A549 (cell line): ENCODE data around the gene RNU5D-1. TPM values are rescaled to one million over a fixed set of nuclear protein-coding genes. Genes with fewer than 3 reads are reported as not detected.

Experiments
- ATAC-seq, 2 experiments: fragments of 200-7000 bp in 1 of 2; fragments of >200 bp in 1 of 2; cut with Nextera tagmentation in 1 of 2; cut with Tn5 transposase in 1 of 2; 3 replicates each; pipeline versions ENCODE4 v1.8.0 to v1.9.1; 2018 to 2020; ENCODE audit warnings: mild to moderate bottlenecking in 1 of 2, moderate library complexity in 1 of 2
- CTCF ChIA-PET: fragments of 300-600 bp; sonication (Branson Sonifier 250); formaldehyde crosslinking; extraction: SDS; loops from one replicate; lab custom pipeline; 2021; ENCODE audit warnings: antibody characterized with exemption, inconsistent platforms; lab: Yijun Ruan, JAX
- POLR2A ChIA-PET: fragments of 350-600 bp; formaldehyde crosslinking; extraction: SDS; loops from one replicate; lab custom pipeline; 2021; ENCODE audit warnings: antibody characterized with exemption, inconsistent platforms; lab: Yijun Ruan, JAX
- DNase-seq, 2 experiments: peaks; one replicate each; pipeline versions ENCODE4 v3.0.0 to v3.0.0-alpha.2; 2011 to 2016; ENCODE audit warnings: low read depth in 1 of 2, low spot score in 1 of 2
- FAIRE-seq: peaks from 2 replicates; lab custom pipeline; 2011; peaks lifted over from hg19 to GRCh38; lab: Jason Lieb, UNC
- H3K27ac ChIP-seq, 2 experiments: fragments of >200 bp; sonication (Bioruptor Twin); formaldehyde crosslinking; 3 replicates each; pipeline ENCODE4 v1.5.1; 2016 to 2017
- H3K4me1 ChIP-seq: fragments of >200 bp; sonication (Bioruptor Twin); formaldehyde crosslinking; 3 replicates; pipeline ENCODE4 v1.6.1; 2016
- H3K4me2 ChIP-seq: fragments of >200 bp; sonication (Bioruptor Twin); formaldehyde crosslinking; 3 replicates; pipeline ENCODE4 v1.6.1; 2016
- H3K4me3 ChIP-seq: fragments of >200 bp; sonication (Bioruptor Twin); formaldehyde crosslinking; 3 replicates; pipeline ENCODE4 v1.5.1; 2016
- H3K9me3 ChIP-seq: fragments of >200 bp; sonication (Bioruptor Twin); formaldehyde crosslinking; 3 replicates; pipeline ENCODE4 v1.6.1; 2016
- BCL3 ChIP-seq: fragments of >200 bp; sonication (Bioruptor Twin); formaldehyde crosslinking; IDR thresholded peaks from 3 replicates; pipeline ENCODE4 v1.6.1; 2016
- BHLHE40 ChIP-seq: IDR thresholded peaks from 2 replicates; pipeline ENCODE4 v1.6.1; 2012; ENCODE audit warnings: low read depth, low read length, inconsistent platforms
- CBX8 ChIP-seq: fragments of 200-600 bp; sonication (generic); IDR thresholded peaks from 2 replicates; pipeline ENCODE4 v1.6.1; 2016
- CEBPB ChIP-seq, 2 experiments: fragments of >200 bp in 1 of 2; sonication (Bioruptor Twin) in 1 of 2; formaldehyde crosslinking in 1 of 2; IDR thresholded peaks; 2 replicates each; pipeline ENCODE4 v1.6.1; 2012 to 2016
- FOSB ChIP-seq: fragments of 250-450 bp; sonication (Bioruptor Pico); IDR thresholded peaks from 2 replicates; pipeline ENCODE4 v1.5.0; 2020; ENCODE audit warnings: mild to moderate bottlenecking, moderate library complexity
- FOSL2 ChIP-seq, 2 experiments: fragments of 450-650 bp in 1 of 2; fragments of >200 bp in 1 of 2; sonication (Bioruptor Twin) in 1 of 2; formaldehyde crosslinking; IDR thresholded peaks; 2 replicates each; pipeline versions ENCODE4 v1.5.0 to v1.6.1; 2016 to 2020; ENCODE audit warnings: mild to moderate bottlenecking in 1 of 2, moderate library complexity in 1 of 2
- GATA3 ChIP-seq: IDR thresholded peaks from 2 replicates; pipeline ENCODE4 v1.6.1; 2012; ENCODE audit warnings: borderline replicate concordance
- HDAC2 ChIP-seq: fragments of 200-600 bp; sonication (generic); IDR thresholded peaks from 2 replicates; pipeline ENCODE4 v1.6.1; 2016
- HES2 ChIP-seq: fragments of >200 bp; sonication (Bioruptor Twin); formaldehyde crosslinking; IDR thresholded peaks from 2 replicates; pipeline ENCODE4 v1.6.1; 2016
- HOXB13 ChIP-seq: fragments of 250-450 bp; sonication (Bioruptor Pico); IDR thresholded peaks from 2 replicates; pipeline ENCODE4 v1.5.0; 2020; ENCODE audit warnings: low read depth, mild to moderate bottlenecking, moderate library complexity
- JUNB ChIP-seq: fragments of >200 bp; sonication (Bioruptor Twin); formaldehyde crosslinking; IDR thresholded peaks from 2 replicates; pipeline ENCODE4 v1.6.1; 2016
- KDM1A ChIP-seq: fragments of 200-600 bp; sonication (generic); IDR thresholded peaks from 2 replicates; pipeline ENCODE4 v1.6.1; 2016; ENCODE audit warnings: low read depth, mild to moderate bottlenecking
- KDM5A ChIP-seq: fragments of 200-600 bp; sonication (generic); IDR thresholded peaks from 2 replicates; pipeline ENCODE4 v1.6.1; 2016; ENCODE audit warnings: antibody characterized with exemption, mild to moderate bottlenecking
- MAFK ChIP-seq: fragments of 450-650 bp; IDR thresholded peaks from 2 replicates; pipeline ENCODE4 v1.6.1; 2014; ENCODE audit not compliant: partially characterized antibody
- POLR2AphosphoS2 ChIP-seq: conservative IDR thresholded peaks from 2 replicates; pipeline ENCODE4 v1.6.1; 2012; ENCODE audit warnings: low read length, improper control_type of control experiment, inconsistent platforms
- RAD21 ChIP-seq, 2 experiments: fragments of >200 bp in 1 of 2; sonication (Bioruptor Twin) in 1 of 2; formaldehyde crosslinking in 1 of 2; IDR thresholded peaks in 1 of 2; conservative IDR thresholded peaks in 1 of 2; 2 replicates in 1 of 2; 3 replicates in 1 of 2; pipeline ENCODE4 v1.6.1; 2012 to 2018; ENCODE audit warnings: inconsistent platforms in 1 of 2
- REST ChIP-seq: fragments of 200-600 bp; sonication (generic); IDR thresholded peaks from 2 replicates; pipeline ENCODE4 v1.6.1; 2016; ENCODE audit warnings: antibody characterized with exemption, mild to moderate bottlenecking, moderate library complexity
- RFX5 ChIP-seq: fragments of 450-650 bp; IDR thresholded peaks from 2 replicates; pipeline ENCODE4 v1.7.1; 2014; ENCODE audit warnings: antibody characterized with exemption, mild to moderate bottlenecking, moderate library complexity
- TFCP2L1 ChIP-seq: fragments of 250-450 bp; sonication (Bioruptor Pico); IDR thresholded peaks from 2 replicates; pipeline ENCODE4 v1.5.0; 2021; ENCODE audit warnings: mild to moderate bottlenecking
- TP53 ChIP-seq: fragments of 250-450 bp; sonication (Bioruptor Pico); IDR thresholded peaks from 2 replicates; pipeline ENCODE4 v1.5.0; 2021; ENCODE audit warnings: mild to moderate bottlenecking, moderate library complexity
- ZC3H11A ChIP-seq: fragments of 450-650 bp; IDR thresholded peaks from 2 replicates; pipeline ENCODE4 v1.6.1; 2014; ENCODE audit warnings: antibody characterized with exemption, mild to moderate bottlenecking
- ZNF302 ChIP-seq: fragments of 250-450 bp; sonication (Bioruptor Pico); IDR thresholded peaks from 2 replicates; pipeline ENCODE4 v1.9.0; 2021; ENCODE audit warnings: inconsistent platforms, mild to moderate bottlenecking, moderate library complexity
- WGBS: methylation state at CpG from one replicate; pipeline ENCODE4 v1.1.6; 2017; ENCODE audit errors: missing lambda C conversion rate; 5-methylcytosine and 5-hydroxymethylcytosine counted together
- polyA plus RNA-seq, 4 experiments: library from polyadenylated mRNA; depleted of rRNA in 3 of 4; stranded (reverse); fragments of >200 nt; fragmentation: RNase III in 1 of 4; extraction: RNeasy Plus Mini Kit Qiagen cat#74134 plus additional on column Dnase treatment in 1 of 4; gene quantifications; 2 replicates in 3 of 4; 3 replicates in 1 of 4; pipeline ENCODE4 v1.2.3, GENCODE V29; 2011 to 2017

The RNU5D-1 gene
- polyA plus RNA-seq, 2 of the 4 experiments (the other 2 are of a cell fraction), result not detected

- POLR2A ChIA-PET, result interaction anchor here (0.6 to 0.9 kb wide), 2 partner anchors 29 to 42 kb away, joined by 3 read pairs; no protein-coding TSS in a partner anchor
- H3K9me3 ChIP-seq, result no peaks in the 10 kb centered on the region
- TF ChIP-seq RAD21 (conservative IDR thresholded peaks at IDR 0.05 in 1 of 2, IDR thresholded peaks at IDR 0.05 in 1 of 2) (no peak), BHLHE40 (no peak), TP53 (CRISPR knock-in tag) (no peak), POLR2AphosphoS2 (no peak)
- TF ChIP-seq, all 56 proteins: peak for 0
- DNase-seq, result no peak
- Histone ChIP-seq H3K4me1 (peaks cover 22% of the 10 kb centered on the region), H3K4me3 (peak overlapping the region; percentile 96), H3K4me2 (peak overlapping the region; percentile 91), H3K27ac (peak overlapping the region; percentile 98 to 99; a peak in 5 of 6 replicates)
- WGBS, result 76% methylated on average over 13 of the region's 14 CpGs
- no peak for ATAC-seq
- CTCF ChIA-PET, result interaction anchor here (0.8 to 1.6 kb wide), 8 partner anchors 8 to 48 kb away, joined by 3 to 4 read pairs (median 4); partner anchors contain the start of genes PLK3 and RNU5D-1
- no peak for FAIRE-seq
These were observed 46.6 kb upstream of the RNU5D-1 start for GRCh38 chr1:44777547-44777946.

- Histone ChIP-seq H3K9me3 (no peaks in the 10 kb centered on the region), H3K4me1 (peaks cover 22% of the 10 kb centered on the region)
- no peak for FAIRE-seq
- no peak for DNase-seq
- CTCF ChIA-PET, result interaction anchor here (1.1 to 1.6 kb wide), 6 partner anchors 9 to 47 kb away, joined by 3 to 10 read pairs (median 4); partner anchors contain the start of gene RNU5D-1
- no peak for TF ChIP-seq ZNF302
- TF ChIP-seq FOSL2 (IDR thresholded peaks at IDR 0.05), result no peak
- no peak for TF ChIP-seq FOSL2 (CRISPR knock-in tag; IDR thresholded peaks at IDR 0.05)
- TF ChIP-seq HES2, result no peak
- no peak for TF ChIP-seq TP53 (CRISPR knock-in tag)
- no peak for TF ChIP-seq CEBPB (IDR thresholded peaks at IDR 0.05)
- TF ChIP-seq, all 56 proteins: peak for 0
- 1% methylated on average over 11 of the region's 12 CpGs for WGBS
- peak overlapping the region; percentile 98 to 99 for H3K27ac ChIP-seq
- peak overlapping the region; percentile 96 for H3K4me3 ChIP-seq
- ATAC-seq, result no peak
- POLR2A ChIA-PET, result interaction anchor here (0.6 to 2.5 kb wide), 8 partner anchors 10 to 745 kb away, joined by 3 to 16 read pairs (median 8); partner anchors contain the start of genes BEST4, PLK3, PRDX1 and RNU5D-1
- peak overlapping the region; percentile 91 for H3K4me2 ChIP-seq
These were observed 45.7 kb upstream of the RNU5D-1 start for GRCh38 chr1:44776730-44777068.

GRCh38 chr1:44775930-44776729 lies 45.2 kb upstream of the RNU5D-1 start:
- WGBS, result 1% methylated on average over 20 of the region's 36 CpGs
- H3K9me3 ChIP-seq, result no peaks in the 10 kb centered on the region
- peaks cover 22% of the 10 kb centered on the region for H3K4me1 ChIP-seq
- FAIRE-seq, result no peak
- ChIA-PET CTCF (interaction anchor here (1.1 to 1.6 kb wide), 8 partner anchors 9 to 60 kb away, joined by 3 to 10 read pairs (median 4); partner anchors contain the start of gene RNU5D-1), POLR2A (interaction anchor here (0.6 to 2.5 kb wide), 21 partner anchors 8 to 746 kb away, joined by 3 to 17 read pairs (median 6); partner anchors contain the start of genes BEST4, BTBD19, DYNLT4 and HECTD3)
- H3K4me2 ChIP-seq, result peak overlapping the region; percentile 91
- TF ChIP-seq HDAC2 (no peak), CBX8 (no peak), BCL3 (no peak), POLR2AphosphoS2 (no peak), REST (no peak), TFCP2L1 (CRISPR knock-in tag) (no peak; the same call in 1 of the 2 replicates), ZC3H11A (no peak), JUNB (no peak), KDM1A (no peak), HOXB13 (CRISPR knock-in tag) (no peak), MAFK (no peak), FOSB (CRISPR knock-in tag) (no peak), FOSL2 (IDR thresholded peaks at IDR 0.05) (no peak), FOSL2 (CRISPR knock-in tag; IDR thresholded peaks at IDR 0.05) (no peak), ZNF302 (no peak), RFX5 (no peak), GATA3 (no peak), KDM5A (no peak)
- peak in 1 of 2 experiments; percentile 7; a peak in 3 of 6 replicates for ATAC-seq
- peak overlapping the region; percentile 98 to 99 for H3K27ac ChIP-seq
- H3K4me3 ChIP-seq, result peak overlapping the region; percentile 96
- no peak for DNase-seq
